H9 (cell line): Measurements from ENCODE around the gene TMEM273. TPM values are rescaled to one million over a fixed set of nuclear protein-coding genes. Genes with fewer than 3 reads are reported as not detected.

Experiments used
- DNase-seq: peaks from one replicate; pipeline ENCODE4 v3.0.0-alpha.2; 2017
- H2AFZ ChIP-seq: one replicate; pipeline ENCODE4 v1.6.1; 2013; ENCODE audit warnings: mild to moderate bottlenecking, low read length, control low read depth, moderate library complexity
- H2AK5ac ChIP-seq: 2 replicates; pipeline ENCODE4 v1.6.1; 2013; ENCODE audit warnings: low read length, control low read depth, mixed read lengths; ENCODE audit not compliant: insufficient read length
- H2BK120ac ChIP-seq: one replicate; pipeline ENCODE4 v1.6.1; 2013; ENCODE audit warnings: low read depth, mild to moderate bottlenecking, low read length, control low read depth, inconsistent platforms; ENCODE audit not compliant: poor library complexity, severe bottlenecking
- H2BK12ac ChIP-seq: 2 replicates; pipeline ENCODE4 v1.6.1; 2013; ENCODE audit warnings: low read length, control low read depth, mixed read lengths, low read depth; ENCODE audit not compliant: insufficient read length
- H2BK15ac ChIP-seq: 2 replicates; pipeline ENCODE4 v1.6.1; 2013; ENCODE audit warnings: low read depth, low read length, control low read depth
- H2BK20ac ChIP-seq: one replicate; pipeline ENCODE4 v1.6.1; 2013; ENCODE audit warnings: low read depth, mild to moderate bottlenecking, low read length, control low read depth, inconsistent platforms; ENCODE audit not compliant: poor library complexity, severe bottlenecking
- H2BK5ac ChIP-seq: 2 replicates; pipeline ENCODE4 v1.6.1; 2013; ENCODE audit warnings: low read length, control low read depth, mixed read lengths; ENCODE audit not compliant: insufficient read length
- H3K14ac ChIP-seq: 2 replicates; pipeline ENCODE4 v1.6.1; 2013; ENCODE audit warnings: low read length, control low read depth; ENCODE audit not compliant: insufficient read depth
- H3K18ac ChIP-seq: 2 replicates; pipeline ENCODE4 v1.6.1; 2013; ENCODE audit warnings: low read depth, mild to moderate bottlenecking, mixed read lengths, low read length, control low read depth; ENCODE audit not compliant: insufficient read length
- H3K23ac ChIP-seq: 2 replicates; pipeline ENCODE4 v1.6.1; 2013; ENCODE audit warnings: low read length, control low read depth, mixed read lengths, low read depth; ENCODE audit not compliant: insufficient read length
- H3K23me2 ChIP-seq: 2 replicates; pipeline ENCODE4 v1.6.1; 2013; ENCODE audit warnings: low read depth, mild to moderate bottlenecking, mixed read lengths, low read length, control low read depth; ENCODE audit not compliant: insufficient read length, poor library complexity, severe bottlenecking
- H3K27ac ChIP-seq: 2 replicates; pipeline ENCODE4 v1.5.1; 2013; ENCODE audit warnings: low read length, control low read depth, mixed read lengths, low read depth; ENCODE audit not compliant: insufficient read length
- H3K27me3 ChIP-seq: 2 replicates; pipeline ENCODE4 v1.6.1; 2013; ENCODE audit warnings: low read length, control low read depth, inconsistent platforms; ENCODE audit not compliant: insufficient read depth
- H3K4ac ChIP-seq: 2 replicates; pipeline ENCODE4 v1.6.1; 2013; ENCODE audit warnings: low read depth, mild to moderate bottlenecking, control low read depth, inconsistent platforms, low read length, moderate library complexity
- H3K4me1 ChIP-seq: 2 replicates; pipeline ENCODE4 v1.6.1; 2013; ENCODE audit warnings: low read length, control low read depth, inconsistent platforms; ENCODE audit not compliant: insufficient read depth
- H3K4me2 ChIP-seq: 2 replicates; pipeline ENCODE4 v1.6.1; 2013; ENCODE audit warnings: low read length, control low read depth, mixed read lengths; ENCODE audit not compliant: insufficient read length, insufficient read depth
- H3K56ac ChIP-seq: 2 replicates; pipeline ENCODE4 v1.6.1; 2013; ENCODE audit warnings: low read depth, mild to moderate bottlenecking, mixed read lengths, low read length, control low read depth; ENCODE audit not compliant: insufficient read length
- H3K79me1 ChIP-seq: 2 replicates; pipeline ENCODE4 v1.6.1; 2013; ENCODE audit warnings: low read depth, mild to moderate bottlenecking, moderate library complexity, low read length, control low read depth, inconsistent platforms; ENCODE audit not compliant: insufficient read depth, poor library complexity, severe bottlenecking
- H3K79me2 ChIP-seq: 2 replicates; pipeline ENCODE4 v1.6.1; 2013; ENCODE audit warnings: low read length, control low read depth, inconsistent platforms; ENCODE audit not compliant: insufficient read depth
- H3K9ac ChIP-seq: 2 replicates; pipeline ENCODE4 v1.6.1; 2013; ENCODE audit warnings: low read length, control low read depth, mixed read lengths; ENCODE audit not compliant: insufficient read length; ENCODE audit errors: extremely low read depth
- H3K9me3 ChIP-seq: one replicate; pipeline ENCODE4 v1.6.1; 2013; ENCODE audit warnings: low read depth, low read length, inconsistent platforms; ENCODE audit not compliant: control insufficient read depth
- H3T11ph ChIP-seq: one replicate; pipeline ENCODE4 v1.6.1; 2013; ENCODE audit warnings: mild to moderate bottlenecking, low read length, control low read depth, inconsistent platforms
- H4K20me1 ChIP-seq: one replicate; pipeline ENCODE4 v1.6.1; 2013; ENCODE audit not compliant: control insufficient read depth, insufficient read length, insufficient read depth
- H4K5ac ChIP-seq: 2 replicates; pipeline ENCODE4 v1.6.1; 2013; ENCODE audit warnings: low read depth, mild to moderate bottlenecking, mixed read lengths, low read length, control low read depth; ENCODE audit not compliant: insufficient read length
- H4K8ac ChIP-seq: replicated peaks from 2 replicates; pipeline ENCODE4 v1.6.1; 2013; ENCODE audit warnings: low read length, control low read depth, mixed read lengths, low read depth; ENCODE audit not compliant: insufficient read length
- H4K91ac ChIP-seq: 2 replicates; pipeline ENCODE4 v1.6.1; 2013; ENCODE audit warnings: low read depth, mild to moderate bottlenecking, moderate library complexity, mixed read lengths, low read length, control low read depth; ENCODE audit not compliant: insufficient read length
- H3K27ac Mint-ChIP-seq, 3 experiments: 2 replicates in 2 of 3; 3 replicates in 1 of 3; pipeline ENCODE4 v1.8.0; 2020 to 2021; ENCODE audit warnings: mixed read lengths in 3 of 3, mild to moderate bottlenecking in 1 of 3, moderate library complexity in 1 of 3
- H3K27me3 Mint-ChIP-seq: 2 replicates; pipeline ENCODE4 v1.8.0; 2021; ENCODE audit warnings: low read depth, mild to moderate bottlenecking, moderate library complexity, mixed read lengths
- H3K36me3 Mint-ChIP-seq, 3 experiments: 2 replicates in 2 of 3; 3 replicates in 1 of 3; pipeline ENCODE4 v1.8.0; 2020 to 2021; ENCODE audit warnings: low read depth in 3 of 3, mixed read lengths in 3 of 3; ENCODE audit not compliant: insufficient read depth in 1 of 3
- H3K4me1 Mint-ChIP-seq, 2 experiments: 2 replicates each; pipeline ENCODE4 v1.8.0; 2020; ENCODE audit warnings: mixed read lengths in 2 of 2
- H3K4me3 Mint-ChIP-seq, 2 experiments: 2 replicates in 1 of 2; 3 replicates in 1 of 2; pipeline ENCODE4 v1.8.0; 2020 to 2021; ENCODE audit warnings: mild to moderate bottlenecking in 2 of 2, mixed read lengths in 2 of 2, moderate library complexity in 1 of 2
- H3K9me3 Mint-ChIP-seq, 2 experiments: 2 replicates in 1 of 2; 3 replicates in 1 of 2; pipeline ENCODE4 v1.8.0; 2020; ENCODE audit warnings: mild to moderate bottlenecking in 2 of 2, mixed read lengths in 2 of 2, moderate library complexity in 1 of 2
- CTCF ChIP-seq: fragments of 200-600 bp; sonication (generic); conservative IDR thresholded peaks from 3 replicates; pipeline ENCODE4 v1.8.0; 2021; ENCODE audit warnings: antibody characterized with exemption, mild to moderate bottlenecking
- WGBS: extraction: QIAGEN DNeasy Blood & Tissue Kit; methylation state at CpG from one replicate; pipeline ENCODE4 v1.1.7; 2013; ENCODE audit warnings: missing lambda C conversion rate, low lambda C conversion rate, mixed read lengths; ENCODE audit not compliant: insufficient read length; ENCODE audit errors: extremely low coverage; 5-methylcytosine and 5-hydroxymethylcytosine counted together
- total RNA-seq: library from RNA; stranded (reverse); gene quantifications from 2 replicates; pipeline ENCODE4 v1.2.1, GENCODE V29; 2021

Gene TMEM273
- total RNA-seq, 1 experiment from 2014 or later, result not detected

- no peak overlapping the region for H4K91ac ChIP-seq
- H2BK5ac ChIP-seq, result no peak overlapping the region
- H3K4me1 ChIP-seq, result no peaks in the 10 kb centered on the region
- Mint-ChIP-seq H3K4me3 (no peak overlapping the region), H3K9me3 (peaks cover 0 to under 1% of the 10 kb centered on the region in 2 experiments; a peak in 1 of 5 replicates), H3K27me3 (peaks cover 7% of the 10 kb centered on the region; the same call in 1 of the 2 replicates), H3K36me3 (0 out of 7 replicates have a peak, but pooled peaks cover 0 to 1% (median 0%) of the 10 kb centered on the region in 3 experiments), H3K27ac (no peak overlapping the region; a peak in 1 of 7 replicates), H3K4me1 (peaks cover 17 to 27% of the 10 kb centered on the region in 2 experiments)
- H3T11ph ChIP-seq, result no peak overlapping the region
- no peak overlapping the region for H3K9ac ChIP-seq
- no peaks in the 10 kb centered on the region for H3K79me1 ChIP-seq
- no peak overlapping the region for H3K27ac ChIP-seq
- H3K18ac ChIP-seq, result no peak overlapping the region
- H4K5ac ChIP-seq, result no peak overlapping the region
- H2BK120ac ChIP-seq, result no peak overlapping the region
- H3K4me2 ChIP-seq, result no peak overlapping the region
- H3K56ac ChIP-seq, result no peak overlapping the region
- no peak overlapping the region for H2BK12ac ChIP-seq
- no CpG with 5 or more reads among the region's 9 CpGs for WGBS
- no peaks in the 10 kb centered on the region for H3K9me3 ChIP-seq
- TF ChIP-seq CTCF, result peak; percentile 85
- no peaks in the 10 kb centered on the region for H3K23me2 ChIP-seq
- H4K8ac ChIP-seq, result no peak overlapping the region
- H3K23ac ChIP-seq, result no peak overlapping the region
- H3K79me2 ChIP-seq, result no peaks in the 10 kb centered on the region
- H2AFZ ChIP-seq, result no peak overlapping the region
- H3K4ac ChIP-seq, result no peak overlapping the region
- H3K27me3 ChIP-seq, result no peaks in the 10 kb centered on the region
- H3K14ac ChIP-seq, result no peak overlapping the region
- no peaks in the 10 kb centered on the region for H4K20me1 ChIP-seq
- H2BK15ac ChIP-seq, result no peak overlapping the region
- no peak overlapping the region for H2AK5ac ChIP-seq
- peak; percentile 80 for DNase-seq
- H2BK20ac ChIP-seq, result no peak overlapping the region
Measured at GRCh38 chr10:49164559-49165188, 23.5 kb downstream of the TMEM273 start.
